ENCODE results near the gene TPCN1.

- no peak for TF ChIP-seq EZH2 (IDR thresholded peaks at IDR 0.05)
- TF ChIP-seq POLR2AphosphoS5 (IDR thresholded peaks at IDR 0.05; ENCODE audit: borderline replicate concordance, low read depth, low read length) = no peak
Observed at GRCh38 chr12:113228394-113229028, 7.2 kb downstream of the TPCN1 start.
